ENCODE results near the gene RBM38.
"Not testable (repeated sequence)": the region's sequence is repeated elsewhere in the genome, so short reads cannot be mapped to it uniquely, and the experiment has no call there.

RBM38 gene

DNA sequence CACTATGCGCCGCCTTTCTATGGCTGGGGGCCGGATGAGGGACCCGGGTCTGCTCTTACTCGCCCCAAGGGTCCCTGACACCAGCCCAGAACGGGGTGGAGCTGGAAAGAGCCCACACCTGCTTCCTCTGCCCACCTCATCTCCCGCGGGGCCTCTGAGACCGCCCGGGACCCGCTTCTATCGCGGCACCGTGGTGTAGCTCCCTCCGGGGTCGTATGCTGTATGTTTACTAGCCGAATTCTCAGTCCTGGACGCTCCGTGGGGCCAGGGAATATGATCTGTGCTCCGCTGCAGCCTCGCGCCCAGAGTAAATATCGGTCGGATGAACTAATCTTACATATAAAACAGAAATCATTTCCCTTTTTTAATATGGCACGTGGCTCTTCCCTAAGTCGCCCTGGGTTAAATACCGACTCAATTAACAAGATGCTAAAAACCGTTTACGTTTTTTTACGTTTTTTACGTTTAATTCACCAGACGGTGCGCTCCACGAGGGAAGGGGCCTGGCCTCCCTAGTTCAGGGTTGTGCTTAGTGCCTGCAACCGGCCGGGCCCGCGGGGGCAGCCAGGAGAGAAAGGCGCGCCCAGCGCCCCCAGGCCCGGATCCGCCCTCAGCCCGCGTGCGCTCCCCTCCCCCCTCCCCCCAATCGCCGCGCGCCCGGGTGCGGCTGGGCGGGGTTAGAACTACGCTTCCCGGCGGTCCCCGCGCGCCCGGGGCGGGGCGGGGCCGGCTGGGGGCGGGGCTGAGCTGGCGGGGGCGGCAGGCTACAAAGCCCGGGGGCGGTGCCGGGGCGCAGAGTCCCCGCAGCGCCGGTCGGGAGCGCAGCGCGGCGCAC lies at the start of gene RBM38:
TSS of gene RBM38 (plus strand) at position 793 of the 835 bp plus-strand sequence. CDS start 186 bp downstream, outside the sequence.
- DNase-seq: peak; percentile 54 to 81 (median 76)

DNA sequence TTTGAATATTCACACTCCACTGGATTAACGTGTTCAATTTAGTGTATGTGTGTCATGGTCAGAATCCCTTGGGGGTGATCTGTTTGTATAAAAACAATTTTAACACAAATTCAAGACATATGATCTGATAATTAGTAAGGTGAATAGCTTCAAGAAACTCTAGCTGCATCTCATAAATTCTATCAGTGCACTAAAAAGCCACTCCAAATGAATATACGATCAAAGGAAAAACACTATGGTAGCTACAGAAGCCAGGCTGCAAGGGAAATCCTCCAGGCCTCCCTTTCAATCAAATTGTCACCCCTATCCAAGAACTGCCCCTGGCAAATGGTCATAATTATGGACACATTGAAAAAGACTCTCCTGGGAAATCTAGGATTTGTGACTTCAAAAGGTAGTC lies 49.5 kb upstream of the RBM38 start:
- DNase-seq: no peak

DNA sequence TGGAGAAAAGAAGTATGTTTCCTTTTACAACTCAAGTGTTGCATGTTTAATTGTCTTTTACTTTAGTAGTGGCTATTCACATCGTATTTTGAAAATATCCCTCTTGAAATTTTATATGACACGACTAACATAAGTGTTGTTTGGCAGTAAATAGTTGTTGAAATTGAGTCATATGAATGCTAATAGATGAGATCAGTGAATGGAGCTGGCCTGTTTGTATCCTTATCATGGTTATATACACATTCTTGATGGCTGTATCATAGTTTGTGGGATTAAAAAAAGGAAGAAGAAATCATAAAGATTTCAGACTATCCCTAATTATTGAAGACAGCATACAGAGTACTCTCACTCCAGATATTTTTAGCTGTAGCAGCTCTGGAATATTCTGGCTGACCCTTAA lies 48.4 kb upstream of the RBM38 start:
- DNase-seq: no peak

DNA sequence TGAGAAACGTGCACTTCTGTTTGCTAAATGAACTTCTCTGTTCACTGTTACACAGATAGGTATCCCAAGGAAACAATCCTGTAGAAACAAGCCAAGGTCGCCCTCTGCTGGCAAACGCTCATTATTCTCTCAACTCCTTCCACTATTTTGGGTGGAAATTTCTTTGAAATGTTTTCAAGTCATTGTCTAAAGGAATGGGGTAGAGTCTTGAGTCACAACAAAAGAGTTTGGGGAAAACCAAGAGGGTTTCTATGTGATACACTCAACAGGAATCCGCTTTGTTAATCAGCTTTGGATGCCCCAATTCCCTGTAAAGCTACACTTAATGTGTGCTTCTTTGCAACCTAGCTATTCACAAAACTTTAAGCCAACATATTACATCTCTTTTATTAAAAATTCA lies 44.7 kb upstream of the RBM38 start:
- peak; percentile 24 to 61 (median 46) for DNase-seq

DNA sequence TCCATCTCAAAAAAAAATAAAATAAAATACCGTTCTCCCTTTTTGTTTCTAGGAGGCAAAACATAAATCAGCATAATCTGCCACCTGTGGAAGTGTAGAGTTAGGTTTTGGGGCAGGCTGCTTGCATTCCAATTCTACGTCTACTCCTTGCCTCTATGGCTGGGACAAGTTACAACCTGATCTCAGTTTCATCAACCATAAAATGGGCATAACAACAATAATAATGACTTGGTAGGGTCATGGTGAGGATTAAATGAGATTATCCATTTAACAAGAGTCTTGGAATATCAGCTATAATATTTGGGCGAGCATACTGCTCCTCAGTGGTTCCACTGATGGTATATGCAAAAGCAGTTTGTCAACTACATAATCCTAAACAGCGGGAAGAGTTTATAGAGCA lies 43.8 kb upstream of the RBM38 start:
- DNase-seq: no peak

DNA sequence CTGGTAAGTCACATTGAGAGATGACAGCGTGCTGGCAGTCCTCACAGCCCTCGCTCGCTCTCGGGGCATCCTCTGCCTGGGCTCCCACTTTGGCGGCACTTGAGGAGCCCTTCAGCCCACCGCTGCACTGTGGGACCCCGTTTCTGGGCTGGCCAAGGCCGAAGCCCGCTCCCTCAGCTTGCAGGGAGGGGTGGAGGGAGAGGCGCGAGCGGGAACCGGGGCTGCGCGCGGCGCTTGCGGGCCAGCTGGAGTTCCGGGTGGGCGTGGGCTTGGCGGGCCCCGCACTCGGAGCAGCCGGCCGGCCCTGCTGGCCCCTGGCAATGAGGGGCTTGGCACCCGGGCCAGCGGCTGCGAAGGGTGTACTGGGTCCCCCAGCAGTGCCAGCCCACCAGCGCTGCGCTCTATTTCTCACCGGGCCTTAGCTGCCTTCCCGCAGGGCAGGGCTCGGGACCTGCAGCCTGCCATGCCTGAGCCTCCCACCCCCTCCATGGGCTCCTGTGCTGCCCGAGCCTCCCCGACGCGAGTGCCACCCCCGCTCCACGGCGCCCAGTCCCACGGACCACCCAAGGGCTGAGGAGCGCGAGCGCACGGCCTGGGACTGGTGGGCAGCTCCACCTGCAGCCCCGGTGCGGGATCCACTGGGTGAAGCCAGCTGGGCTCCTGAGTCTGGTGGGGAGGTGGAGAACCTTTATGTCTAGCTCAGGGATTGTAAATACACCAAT lies 42.8 kb upstream of the RBM38 start:
- DNase-seq: not testable (repeated sequence)

DNA sequence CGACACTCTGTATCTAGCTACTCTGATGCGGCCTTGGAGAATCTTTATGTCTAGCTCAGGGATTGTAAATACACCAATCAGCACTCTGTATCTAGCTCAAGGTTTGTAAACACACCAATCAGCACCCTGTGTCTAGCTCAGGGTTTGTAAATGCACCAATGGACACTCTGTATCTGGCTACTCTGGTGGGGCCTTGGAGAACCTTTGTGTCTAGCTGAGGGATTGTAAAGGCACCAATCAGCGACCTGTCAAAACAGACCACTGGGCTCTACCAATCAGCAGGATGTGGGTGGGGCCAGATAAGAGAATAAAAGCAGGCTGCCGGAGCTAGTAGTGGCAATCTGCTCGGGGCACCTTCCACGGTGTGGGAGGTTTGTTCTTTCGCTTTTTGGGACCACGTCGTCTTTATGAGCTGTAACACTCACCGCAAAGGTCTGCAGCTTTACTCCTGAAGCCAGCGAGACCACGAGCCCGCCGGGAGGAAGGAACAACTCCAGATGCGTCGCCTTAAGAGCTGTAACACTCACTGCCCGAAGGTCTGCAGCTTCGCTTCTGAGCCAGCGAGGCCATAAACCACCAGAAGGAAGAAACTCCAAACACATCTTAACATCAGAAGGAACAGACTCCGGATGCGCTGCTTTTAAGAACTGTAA lies 42.1 kb upstream of the RBM38 start:
- peak in 2 of 6 experiments; percentile 4 to 23 for DNase-seq

DNA sequence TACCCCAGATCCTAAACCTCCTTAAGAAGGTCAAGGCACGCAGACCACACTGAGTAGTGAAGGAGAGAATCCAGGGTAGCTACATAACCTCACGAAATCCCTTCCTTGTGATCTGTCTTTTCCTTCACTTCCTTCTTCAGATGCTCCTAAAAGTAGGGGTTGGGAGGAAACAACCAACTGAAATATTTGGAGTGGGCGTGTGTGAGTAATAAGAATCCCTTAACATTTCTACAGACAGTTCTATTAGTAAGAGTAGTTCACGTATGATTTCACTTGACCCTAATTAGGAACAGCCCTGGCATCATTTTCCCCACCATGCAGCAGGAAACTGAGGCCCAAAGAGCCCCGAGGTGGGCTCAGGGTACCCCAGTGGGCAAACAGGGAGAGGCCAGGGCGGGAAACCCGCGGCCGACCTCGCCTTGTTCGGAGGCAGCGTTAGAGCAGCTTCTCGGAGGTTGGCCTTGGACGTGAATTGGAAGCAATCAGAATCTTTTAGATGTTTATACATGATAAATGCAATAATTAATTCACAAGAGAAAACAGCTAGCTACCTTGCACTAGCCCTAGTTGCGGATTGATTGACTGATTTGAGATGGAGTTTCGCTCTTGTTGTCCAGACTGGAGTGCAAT lies 41.0 kb upstream of the RBM38 start:
- peak in 1 of 6 experiments; percentile 10 for DNase-seq

DNA sequence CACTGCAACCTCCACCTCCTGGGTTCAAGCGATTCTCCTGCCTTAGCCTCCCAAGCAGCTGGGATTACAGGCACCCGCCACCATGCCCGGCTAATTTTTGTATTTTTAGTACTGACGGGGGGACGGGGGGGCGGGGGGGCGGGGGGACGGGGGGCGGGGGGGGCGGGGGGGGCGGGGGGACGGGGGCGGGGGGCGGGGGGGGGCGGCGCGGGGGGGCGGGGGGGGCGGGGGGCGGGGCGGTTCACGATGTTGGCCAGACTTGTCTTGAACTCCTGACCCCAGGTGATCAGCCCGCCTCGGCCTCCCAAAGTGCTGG lies 40.5 kb upstream of the RBM38 start:
- not testable (repeated sequence) for DNase-seq

DNA sequence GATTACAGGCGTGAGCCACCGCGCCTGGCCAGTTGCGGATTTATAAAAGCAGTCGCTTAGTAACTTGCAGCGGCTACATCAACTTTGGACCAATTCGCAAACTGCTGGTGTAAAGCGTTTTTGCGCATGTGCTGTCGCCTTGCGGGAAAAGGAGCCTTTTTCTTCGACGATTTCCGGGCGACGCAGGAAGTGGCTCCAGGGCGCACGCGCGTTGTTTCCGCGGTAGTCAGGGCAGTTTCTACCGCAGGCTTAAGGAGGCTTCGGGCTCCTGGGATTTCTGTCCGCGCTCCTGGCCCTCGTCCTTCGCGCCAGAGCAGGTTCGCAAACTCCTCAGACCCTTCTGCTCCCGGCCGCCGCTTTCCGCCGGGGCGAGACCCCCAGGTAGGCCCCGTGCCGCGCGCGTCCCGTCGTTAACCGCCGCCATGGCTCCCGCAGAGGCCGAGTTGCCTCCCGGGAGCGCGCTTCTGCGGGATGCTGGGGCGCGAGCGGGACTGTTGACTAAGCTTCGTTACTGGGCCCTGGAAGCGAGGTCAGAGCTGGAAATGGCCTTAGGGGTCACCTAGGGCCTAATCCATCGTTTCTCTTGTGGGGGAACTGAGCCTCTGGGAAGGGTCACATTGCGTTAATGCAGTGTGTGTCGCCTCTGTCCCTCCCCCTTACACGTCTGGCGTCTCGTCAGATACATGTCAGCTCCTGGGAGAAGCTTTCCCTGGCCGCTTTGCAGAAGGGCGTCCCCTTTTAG lies 40.0 kb upstream of the RBM38 start, which contains the start of gene RAE1:
TSS of gene RAE1 (plus strand) at position 214 of the 742 bp plus-strand sequence. CDS start 2,784 bp downstream, outside the sequence.
- peak; percentile 83 to 90 (median 85) for DNase-seq

DNA sequence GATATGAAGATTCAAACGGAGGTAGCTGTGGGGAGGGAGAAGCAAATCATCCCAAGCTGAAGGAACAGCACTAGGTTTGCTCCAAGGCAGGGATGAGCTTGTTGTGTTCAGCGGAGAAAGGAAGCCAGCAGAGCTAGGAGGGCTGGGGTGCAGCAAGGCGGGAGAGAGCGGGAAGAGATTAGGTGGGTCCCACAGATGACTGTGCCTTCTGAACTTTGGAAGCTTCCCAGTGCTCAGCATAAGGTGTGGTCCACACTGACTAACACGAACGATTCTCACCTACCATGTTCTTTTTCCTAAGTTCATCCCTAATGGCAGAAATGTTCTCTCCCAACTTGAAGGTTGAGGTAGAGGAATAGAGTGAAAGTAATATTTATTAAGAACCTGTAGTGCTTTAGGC lies 38.9 kb upstream of the RBM38 start:
- DNase-seq: no peak

DNA sequence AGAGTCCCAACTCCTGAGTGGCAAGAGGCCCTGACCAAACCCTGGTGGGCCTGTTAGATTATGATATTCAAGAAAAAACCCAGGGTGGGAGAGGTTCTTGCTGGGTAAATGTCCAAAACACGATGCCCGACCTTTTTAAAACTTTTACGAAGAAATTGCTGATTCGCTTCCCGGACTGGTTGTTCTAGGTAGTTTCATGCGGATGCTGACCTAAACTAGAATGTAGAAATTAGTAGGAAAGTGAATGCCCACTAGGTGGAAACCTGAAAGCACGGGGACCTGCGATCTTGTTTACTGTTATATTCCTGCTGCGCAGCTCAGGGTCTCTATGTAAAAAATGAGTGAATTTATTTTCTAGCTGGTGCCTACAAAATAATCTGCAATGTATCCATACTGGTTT lies 37.8 kb upstream of the RBM38 start:
- no peak for DNase-seq

DNA sequence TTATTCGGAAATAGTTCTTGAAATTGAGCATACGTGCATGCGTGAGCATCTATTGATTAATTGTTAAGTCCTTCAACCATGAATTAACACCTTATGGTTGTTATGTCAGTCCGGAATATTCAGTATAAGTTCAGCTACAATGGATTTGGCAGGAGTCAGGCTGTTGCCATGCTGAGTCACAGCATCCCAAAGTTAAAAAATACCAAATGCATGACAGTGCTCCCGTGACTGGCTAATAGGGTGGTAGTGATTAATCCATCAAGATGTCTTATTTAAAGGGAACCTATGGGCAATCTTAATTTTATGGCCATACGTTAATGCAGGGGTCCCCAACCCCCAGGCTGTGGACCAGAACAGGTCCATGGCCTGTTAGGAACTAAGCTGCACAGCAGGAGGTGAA lies 29.7 kb upstream of the RBM38 start:
- DNase-seq: no peak

DNA sequence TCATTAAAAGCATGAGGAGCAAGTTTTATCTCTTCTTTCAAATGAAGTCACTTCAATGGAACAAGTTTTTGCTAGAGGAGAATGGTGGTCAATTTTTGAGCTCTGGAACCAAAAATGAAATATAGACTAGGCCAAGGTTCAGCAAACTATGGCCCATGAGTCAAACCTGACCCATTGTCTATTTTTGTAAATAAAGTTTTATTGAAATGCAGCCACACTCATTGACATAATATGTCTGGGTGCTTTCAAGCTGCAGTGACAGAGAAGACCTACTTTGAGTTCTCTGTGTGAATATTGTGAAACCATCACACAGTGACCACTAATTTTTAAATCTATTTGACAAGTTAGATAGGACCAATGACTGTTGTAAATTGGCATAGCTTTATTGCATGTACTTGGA lies 26.7 kb upstream of the RBM38 start:
- DNase-seq: no peak

DNA sequence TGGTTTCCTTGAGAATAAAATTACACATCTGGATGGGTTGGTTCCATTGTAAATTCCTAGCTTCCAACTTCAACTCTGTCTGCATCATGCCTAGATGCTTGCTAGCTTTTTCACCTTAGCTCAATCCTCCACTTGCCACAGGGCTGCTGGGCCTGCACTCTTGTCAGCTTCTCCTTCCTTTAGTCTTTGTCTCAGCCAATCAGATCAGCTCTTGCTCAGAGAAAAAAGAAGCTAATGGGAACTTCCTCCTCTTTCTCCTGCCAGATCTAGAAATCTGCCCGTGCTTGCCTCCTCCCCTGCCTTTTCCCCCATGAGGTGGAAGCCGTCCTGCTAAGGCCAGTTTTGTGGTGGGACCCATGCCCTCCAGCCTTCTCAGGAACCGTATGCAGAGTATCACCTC lies 21.6 kb upstream of the RBM38 start:
- DNase-seq: no peak

DNA sequence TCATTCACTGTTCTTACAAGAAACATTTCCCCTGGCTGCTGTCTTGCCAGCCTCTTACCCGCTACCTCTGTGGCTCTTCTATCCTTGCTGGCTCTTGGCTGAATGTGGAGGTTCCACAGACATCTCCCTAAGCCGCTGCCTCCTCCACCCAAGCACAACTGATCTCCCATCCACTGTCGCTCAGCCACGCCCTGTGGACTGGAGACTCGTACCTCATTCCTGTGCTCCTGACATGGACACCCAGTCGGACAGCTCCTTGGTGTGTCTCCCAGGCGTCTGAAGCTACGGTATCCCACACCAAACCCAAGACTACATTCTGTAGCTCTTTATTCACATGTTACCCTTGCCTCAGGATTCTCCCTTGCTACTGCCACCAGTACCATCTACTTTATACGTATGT lies 20.9 kb upstream of the RBM38 start:
- DNase-seq: no peak

DNA sequence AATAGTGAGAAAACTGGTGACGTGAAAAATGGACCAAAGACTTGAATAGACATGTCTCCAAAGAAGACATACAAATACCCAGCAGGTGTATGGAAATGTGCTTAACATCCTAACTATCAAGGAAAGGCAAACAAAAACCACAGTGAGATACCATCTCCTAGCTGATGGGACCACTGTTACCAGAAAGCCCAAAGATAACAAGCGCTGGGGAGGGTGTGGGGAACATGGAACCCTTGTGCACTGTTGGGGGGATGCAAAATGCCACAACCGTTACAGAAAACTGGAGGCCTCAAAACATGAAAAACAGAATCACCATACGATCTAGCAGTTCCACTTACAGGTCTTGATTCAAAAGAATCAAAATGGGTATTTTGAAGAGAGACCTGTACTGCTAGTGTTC lies 19.8 kb upstream of the RBM38 start:
- no peak for DNase-seq

DNA sequence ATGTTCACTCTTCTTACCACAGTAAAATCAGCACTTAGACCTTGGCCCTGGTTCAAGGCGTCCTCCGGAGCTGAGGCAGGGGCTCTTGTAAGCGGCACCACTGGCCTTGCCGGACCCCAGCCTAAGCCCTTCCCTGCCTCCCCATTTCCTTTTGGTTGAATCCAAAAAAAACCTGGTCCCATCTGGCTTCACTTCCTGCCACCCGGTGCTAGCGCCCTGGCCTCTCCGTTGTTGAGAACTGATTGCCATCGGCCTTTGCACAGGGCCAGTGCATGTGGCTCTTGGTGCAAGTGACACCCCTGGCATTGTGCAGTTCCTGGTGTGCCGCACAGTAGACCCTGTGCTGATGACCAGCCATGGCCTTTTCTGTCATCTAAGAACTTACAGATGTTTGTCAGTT lies 19.0 kb upstream of the RBM38 start:
- DNase-seq: no peak

DNA sequence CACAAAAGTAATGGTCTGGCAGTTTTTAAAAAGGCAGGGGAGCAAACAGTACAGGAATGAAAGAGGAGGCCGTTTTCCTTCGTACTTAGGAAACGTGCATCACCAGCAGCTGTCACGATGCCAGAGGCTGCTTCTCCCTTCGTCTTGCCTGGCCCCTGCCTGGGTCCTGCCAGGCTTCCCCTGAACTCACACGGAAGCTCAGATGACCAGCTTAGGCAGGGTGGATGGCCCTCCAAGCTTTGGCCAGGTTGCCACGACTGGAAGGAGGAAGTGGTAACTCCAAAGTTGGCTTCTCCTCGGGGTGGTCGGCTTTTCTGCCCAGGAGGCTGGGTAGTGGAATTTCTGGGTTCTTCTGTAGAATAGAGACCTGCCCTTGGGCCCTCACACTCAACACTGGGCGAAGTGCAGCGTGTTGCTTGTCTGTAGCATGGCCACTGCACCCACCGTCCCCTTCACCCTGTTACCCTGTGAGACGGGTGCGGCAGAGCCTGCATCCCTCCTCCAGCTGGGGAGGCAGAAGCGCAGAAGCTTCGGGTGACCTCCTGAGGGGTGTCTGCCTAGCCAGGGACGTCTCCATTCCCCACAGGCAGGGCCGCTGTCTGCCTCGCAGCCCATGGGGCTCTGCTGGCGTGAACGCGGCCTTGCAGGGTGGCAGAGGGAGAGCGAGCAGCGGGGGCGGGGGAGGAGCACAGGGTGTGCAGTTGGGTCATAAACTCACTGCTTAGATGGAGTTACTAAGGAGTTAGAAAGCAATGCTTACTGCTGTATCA lies 18.4 kb upstream of the RBM38 start:
- DNase-seq: no peak

DNA sequence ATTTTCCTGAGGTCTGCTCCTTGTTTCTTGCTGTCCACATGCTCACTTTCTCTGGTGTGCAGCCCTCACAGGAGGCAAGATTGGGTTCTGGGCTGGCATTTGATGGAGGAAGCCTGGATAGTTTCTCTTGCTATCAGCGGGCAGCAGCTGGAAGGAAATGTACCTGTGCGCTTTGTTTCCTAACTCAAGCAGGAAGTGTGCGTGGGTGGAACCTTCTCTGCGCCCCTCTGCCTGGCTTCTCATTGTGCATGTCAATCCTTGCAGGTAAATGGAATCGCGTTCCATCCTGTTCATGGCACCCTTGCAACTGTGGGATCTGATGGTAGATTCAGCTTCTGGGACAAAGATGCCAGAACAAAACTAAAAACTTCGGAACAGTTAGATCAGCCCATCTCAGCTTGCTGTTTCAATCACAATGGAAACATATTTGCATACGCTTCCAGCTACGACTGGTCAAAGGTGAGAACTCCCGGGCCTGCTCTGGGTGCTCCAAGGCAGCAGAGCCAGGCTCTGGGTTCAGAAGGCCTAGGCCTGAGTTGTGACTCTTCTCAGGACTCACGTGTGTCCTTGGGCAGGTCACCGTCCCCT lies 16.8 kb upstream of the RBM38 start:
- peak in 1 of 6 experiments; percentile 4 for DNase-seq

DNA sequence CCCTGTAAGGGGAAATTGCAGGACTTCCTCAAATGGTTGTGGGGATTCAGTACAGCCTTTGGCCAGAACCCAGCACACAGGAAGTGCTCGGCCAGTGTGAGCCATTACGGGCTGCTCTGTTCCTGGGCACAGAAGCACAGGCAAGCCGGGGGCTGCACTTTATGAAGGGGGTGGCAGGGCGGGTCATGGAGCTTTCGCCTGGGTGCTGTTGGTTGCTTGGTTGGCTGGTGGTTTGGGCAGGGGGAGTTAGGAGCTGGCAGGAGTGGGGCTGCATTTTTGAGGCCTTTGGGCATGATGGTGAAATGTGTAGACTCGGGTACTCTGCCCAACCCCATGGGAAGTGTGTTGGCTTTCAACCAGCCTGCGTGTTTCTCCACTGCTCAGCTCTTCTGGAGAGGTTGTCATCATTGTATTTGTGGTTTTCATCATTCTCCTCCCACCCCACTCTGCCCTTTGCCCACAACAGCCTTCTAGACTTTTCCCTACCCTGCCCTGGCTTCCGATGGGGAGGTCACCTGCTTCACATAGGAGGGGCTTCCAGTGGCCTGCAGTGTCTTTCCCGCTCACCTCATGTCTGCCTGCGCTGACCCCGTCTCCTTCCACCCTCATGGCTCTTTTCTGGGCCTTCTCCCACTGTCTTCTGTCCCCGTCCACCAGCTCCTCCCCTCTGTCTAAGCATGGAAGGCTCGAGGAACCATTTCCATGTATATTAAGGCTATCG lies 16.1 kb upstream of the RBM38 start:
- DNase-seq: no peak

Data from stimulated activated naive CD4-positive, alpha-beta T cell (primary cell).